Keratinocyte (primary cell): Measurements from ENCODE around the gene FANCC.

Experiments
- CTCF ChIP-seq, 3 experiments: IDR thresholded peaks in 1 of 3; conservative IDR thresholded peaks in 1 of 3; optimal IDR thresholded peaks in 1 of 3; 2 replicates in 2 of 3; 3 replicates in 1 of 3; pipeline versions ENCODE3 to v1.5.1; 2011; ENCODE audit warnings: low read length in 3 of 3, mild to moderate bottlenecking in 3 of 3, moderate library complexity in 2 of 3, control low read depth in 1 of 3, inconsistent platforms in 1 of 3; ENCODE audit not compliant: insufficient read depth in 2 of 3; ENCODE audit errors: extremely low read depth in 1 of 3
- EZH2 ChIP-seq: IDR thresholded peaks from one replicate; pipeline ENCODE4 v1.6.1; 2012; ENCODE audit warnings: inconsistent platforms, mild to moderate bottlenecking, low read length, moderate library complexity

- TF ChIP-seq CTCF (optimal IDR thresholded peaks at IDR 0.05 in 1 of 3, IDR thresholded peaks at IDR 0.05 in 1 of 3, conservative IDR thresholded peaks at IDR 0.05 in 1 of 3; ENCODE audit: extremely low read depth in 1 of 3, insufficient read depth in 2 of 3, low read length in 3 of 3) (no peak), EZH2 (no peak)
Observed at GRCh38 chr9:95365766-95366165, 48.3 kb upstream of the FANCC start.
